K562 (cell line): ENCODE data around the gene SPIB. TPM values are rescaled to one million over a fixed set of nuclear protein-coding genes. Genes with fewer than 3 reads are reported as not detected.

Experiments
- AFF4 ChIP-seq: sonication (generic); formaldehyde crosslinking; IDR thresholded peaks from 2 replicates; pipeline ENCODE4 v1.8.0; 2023; ENCODE audit warnings: mild to moderate bottlenecking, missing genetic modification reagents
- DACH1 ChIP-seq: fragments of 450-650 bp; IDR thresholded peaks from 2 replicates; pipeline ENCODE4 v1.6.1; 2018; ENCODE audit not compliant: partially characterized antibody
- LCOR ChIP-seq: sonication (generic); formaldehyde crosslinking; IDR thresholded peaks from 2 replicates; pipeline ENCODE4 v1.8.0; 2022; ENCODE audit warnings: mild to moderate bottlenecking, missing genetic modification reagents
- MECOM ChIP-seq: fragments of 250-450 bp; sonication (Bioruptor Pico); IDR thresholded peaks from 2 replicates; pipeline ENCODE4 v1.8.0; 2022; ENCODE audit warnings: inconsistent platforms
- MYNN ChIP-seq, 2 experiments: sonication (generic); formaldehyde crosslinking in 1 of 2; IDR thresholded peaks; 2 replicates each; pipeline versions ENCODE4 v1.5.0 to v1.6.1; 2016 to 2020; ENCODE audit warnings: antibody characterized with exemption in 1 of 2, missing genetic modification reagents in 1 of 2
- POLR2A ChIP-seq: fragments of 450-650 bp; conservative IDR thresholded peaks from 2 replicates; pipeline ENCODE4 v1.6.1; 2016
- RHOXF2B ChIP-seq: fragments of 250-450 bp; sonication (Bioruptor Pico); conservative IDR thresholded peaks from 2 replicates; pipeline ENCODE4 v1.5.1; 2021
- SMAD3 ChIP-seq: fragments of 450-650 bp; formaldehyde crosslinking; conservative IDR thresholded peaks from 2 replicates; pipeline ENCODE4 v1.4.0; 2020; ENCODE audit warnings: mild to moderate bottlenecking
- STAT5B ChIP-seq: fragments of 250-450 bp; sonication (Bioruptor Pico); IDR thresholded peaks from 2 replicates; pipeline ENCODE4 v1.8.0; 2021; ENCODE audit warnings: mild to moderate bottlenecking, inconsistent platforms
- TBP ChIP-seq: optimal IDR thresholded peaks from 2 replicates; pipeline ENCODE3; 2011; ENCODE audit warnings: low read depth, low read length, improper control_type of control experiment
- TFE3 ChIP-seq: fragments of 450-650 bp; formaldehyde crosslinking; IDR thresholded peaks from 2 replicates; pipeline ENCODE4 v1.4.0; 2020; ENCODE audit warnings: mild to moderate bottlenecking, mixed read lengths
- TOE1 ChIP-seq, 2 experiments: fragments of 450-650 bp in 1 of 2; sonication (generic) in 1 of 2; formaldehyde crosslinking in 1 of 2; IDR thresholded peaks; 2 replicates each; pipeline versions ENCODE4 v1.7.1 to v1.8.0; 2016 to 2022; ENCODE audit warnings: borderline replicate concordance in 2 of 2, mild to moderate bottlenecking in 2 of 2, antibody characterized with exemption in 1 of 2, inconsistent platforms in 1 of 2, low read depth in 1 of 2, missing genetic modification reagents in 1 of 2, moderate library complexity in 1 of 2
- TSHZ1 ChIP-seq: fragments of 250-450 bp; sonication (Bioruptor Pico); IDR thresholded peaks from 2 replicates; pipeline ENCODE4 v1.4.0; 2020; ENCODE audit warnings: mild to moderate bottlenecking, moderate library complexity
- ZNF165 ChIP-seq: fragments of 250-450 bp; sonication (Bioruptor Pico); IDR thresholded peaks from 2 replicates; pipeline ENCODE4 v1.4.0; 2020; ENCODE audit warnings: borderline replicate concordance
- ZNF740 ChIP-seq, 3 experiments: fragments of 200-800 bp in 1 of 3; sonication (Bioruptor generic) in 1 of 3; sonication (generic) in 1 of 3; formaldehyde crosslinking in 1 of 3; IDR thresholded peaks; 2 replicates each; pipeline versions ENCODE4 v1.6.1 to v1.8.0; 2016 to 2022; ENCODE audit warnings: mild to moderate bottlenecking in 2 of 3, missing compliant biosample characterization in 2 of 3, missing genetic modification characterization in 2 of 3, missing genetic modification reagents in 1 of 3
- polyA plus RNA-seq, 8 experiments: library from polyadenylated mRNA; depleted of rRNA in 4 of 8; stranded (reverse) in 5 of 8; unstranded in 3 of 8; fragments of >200 nt; fragmentation: Nextera tagmentation in 2 of 8; fragmentation: Illumina TruSeq in 1 of 8; extraction: Ambion mirVana in 2 of 8; extraction: Trizol in 1 of 8; gene quantifications; 2 replicates each; pipeline versions ENCODE4 v1.2.1 to v1.2.3, GENCODE V29; 2011 to 2014; ENCODE audit warnings: inconsistent platforms in 1 of 8, missing spikeins in 1 of 8
- total RNA-seq, 7 experiments: library from RNA; depleted of rRNA in 6 of 7; stranded (reverse); fragments of >200 nt in 6 of 7; fragmentation: Illumina TruSeq in 2 of 7; extraction: Trizol in 2 of 7; gene quantifications; 2 replicates each; pipeline versions ENCODE4 v1.2.1 to v1.2.3, GENCODE V29; 2011 to 2021; ENCODE audit warnings: low replicate concordance in 1 of 7

SPIB gene
- total and polyA plus RNA-seq, 9 of the 15 experiments (the other 6 are each of a cell fraction or from before 2014, with no cell fraction given): 0.06 to 1.0 (median 0.43) TPM; not detected in 1

GRCh38 chr19:50383852-50384684 is 34.7 kb upstream of the SPIB start, which contains the start of gene POLD1 (continued):
- no peak for TF ChIP-seq STAT5B (CRISPR knock-in tag)
- peak; percentile 20; the same call in 1 of the 2 replicates for TF ChIP-seq TOE1 (IDR thresholded peaks at IDR 0.05; ENCODE audit: borderline replicate concordance)
- TF ChIP-seq TOE1 (CRISPR knock-in tag; IDR thresholded peaks at IDR 0.05; ENCODE audit: borderline replicate concordance, low read depth): no peak
- peak; percentile 80 for TF ChIP-seq LCOR
- peak; percentile 79 for TF ChIP-seq TBP
- TF ChIP-seq SMAD3 (CRISPR knock-in tag): 0 out of 2 replicates have a peak, but pooled peaks have one; percentile 16
- no peak for TF ChIP-seq TSHZ1
- TF ChIP-seq MYNN (IDR thresholded peaks at IDR 0.05): no peak; the same call in 1 of the 2 replicates
- no peak for TF ChIP-seq MYNN (CRISPR knock-in tag; IDR thresholded peaks at IDR 0.05)
- TF ChIP-seq POLR2A: peak; percentile 90
- 0 out of 2 replicates have a peak, but pooled peaks have one; percentile 47 for TF ChIP-seq RHOXF2B (CRISPR knock-in tag)
- TF ChIP-seq ZNF740 (CRISPR knock-in tag; IDR thresholded peaks at IDR 0.05): no peak
- no peak for TF ChIP-seq ZNF740 (tag; IDR thresholded peaks at IDR 0.05)
- no peak for TF ChIP-seq TFE3
- no peak for TF ChIP-seq ZNF165 (CRISPR knock-in tag)
- TF ChIP-seq MECOM (CRISPR knock-in tag): no peak
- TF ChIP-seq DACH1: no peak
- peak; percentile 82; the same call in 1 of the 2 replicates for TF ChIP-seq AFF4 (CRISPR knock-in tag)
